GM12873 (cell line): Measurements from ENCODE around the gene NDUFA12.

Experiments used
- TF ChIP-seq, protein P1 (sequence below): IDR thresholded peaks from 2 replicates; pipeline ENCODE4 v1.5.1; 2012; ENCODE audit warnings: low read depth, mild to moderate bottlenecking, moderate library complexity, low read length, control low read depth; ENCODE audit not compliant: insufficient read depth; ENCODE audit errors: missing control alignments

NDUFA12 gene

DNA sequence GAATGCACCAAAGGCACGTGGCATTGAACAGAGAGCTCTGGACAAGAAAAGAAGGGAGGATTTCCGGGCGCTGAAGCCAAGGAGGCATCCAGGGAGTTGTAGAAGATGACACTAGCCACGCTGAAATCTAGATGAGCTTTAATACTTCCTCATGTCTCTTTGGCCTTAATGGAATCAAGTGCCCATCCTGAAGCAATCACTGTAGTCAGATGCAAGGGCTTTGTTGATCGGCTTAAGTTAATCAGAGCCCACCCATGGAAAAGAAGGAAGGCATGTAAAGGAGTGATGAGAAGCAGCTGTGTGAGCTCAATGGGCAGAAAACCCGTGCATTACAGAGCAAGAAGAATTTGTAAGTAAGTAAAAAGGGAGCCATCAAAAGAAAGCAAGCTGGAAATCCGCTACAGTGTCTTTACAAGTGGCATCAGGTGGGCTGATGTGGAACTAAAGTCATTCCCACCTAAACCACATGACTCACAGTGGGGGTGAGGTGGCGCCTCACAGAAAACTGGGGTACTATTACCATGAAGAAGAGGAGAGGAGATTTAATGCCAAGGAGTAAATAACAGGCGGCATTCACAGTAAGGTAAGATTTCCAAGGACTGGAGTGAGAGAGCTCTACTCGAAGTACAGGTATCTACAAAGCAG is 48.4 kb downstream of the NDUFA12 start:
- TF ChIP-seq, protein P1, sequence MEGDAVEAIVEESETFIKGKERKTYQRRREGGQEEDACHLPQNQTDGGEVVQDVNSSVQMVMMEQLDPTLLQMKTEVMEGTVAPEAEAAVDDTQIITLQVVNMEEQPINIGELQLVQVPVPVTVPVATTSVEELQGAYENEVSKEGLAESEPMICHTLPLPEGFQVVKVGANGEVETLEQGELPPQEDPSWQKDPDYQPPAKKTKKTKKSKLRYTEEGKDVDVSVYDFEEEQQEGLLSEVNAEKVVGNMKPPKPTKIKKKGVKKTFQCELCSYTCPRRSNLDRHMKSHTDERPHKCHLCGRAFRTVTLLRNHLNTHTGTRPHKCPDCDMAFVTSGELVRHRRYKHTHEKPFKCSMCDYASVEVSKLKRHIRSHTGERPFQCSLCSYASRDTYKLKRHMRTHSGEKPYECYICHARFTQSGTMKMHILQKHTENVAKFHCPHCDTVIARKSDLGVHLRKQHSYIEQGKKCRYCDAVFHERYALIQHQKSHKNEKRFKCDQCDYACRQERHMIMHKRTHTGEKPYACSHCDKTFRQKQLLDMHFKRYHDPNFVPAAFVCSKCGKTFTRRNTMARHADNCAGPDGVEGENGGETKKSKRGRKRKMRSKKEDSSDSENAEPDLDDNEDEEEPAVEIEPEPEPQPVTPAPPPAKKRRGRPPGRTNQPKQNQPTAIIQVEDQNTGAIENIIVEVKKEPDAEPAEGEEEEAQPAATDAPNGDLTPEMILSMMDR: no peak

DNA sequence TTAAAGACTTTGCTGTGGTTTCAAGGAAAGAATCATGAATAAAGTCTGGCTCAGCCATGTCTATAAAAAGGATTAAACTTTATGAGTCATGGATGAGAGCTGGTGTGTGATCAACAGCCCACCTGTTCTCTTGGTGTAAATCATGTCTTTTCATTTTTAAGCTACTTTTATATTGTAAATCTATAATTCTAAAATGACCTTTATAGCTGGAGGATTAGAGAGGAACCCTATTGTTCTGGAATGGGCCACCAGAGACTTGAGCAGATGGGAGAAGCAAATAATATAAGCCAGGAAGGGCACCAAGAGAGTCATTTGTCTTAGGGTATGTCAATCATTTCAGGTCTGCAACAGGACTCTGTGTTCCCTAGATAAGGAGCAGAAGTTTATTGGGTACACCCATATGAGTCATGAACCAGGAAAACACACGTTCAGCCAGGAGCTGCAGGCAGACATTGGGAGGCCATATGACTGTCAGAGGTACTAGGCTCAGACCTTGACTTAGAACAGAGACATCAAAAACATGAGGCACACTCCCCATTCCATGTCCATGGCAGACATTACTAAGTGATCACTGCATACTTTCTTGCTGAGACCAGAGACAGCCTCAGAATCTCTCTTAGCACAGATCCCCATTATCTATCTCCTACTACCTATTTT is 49.3 kb downstream of the NDUFA12 start:
- TF ChIP-seq, protein P1: no peak

DNA sequence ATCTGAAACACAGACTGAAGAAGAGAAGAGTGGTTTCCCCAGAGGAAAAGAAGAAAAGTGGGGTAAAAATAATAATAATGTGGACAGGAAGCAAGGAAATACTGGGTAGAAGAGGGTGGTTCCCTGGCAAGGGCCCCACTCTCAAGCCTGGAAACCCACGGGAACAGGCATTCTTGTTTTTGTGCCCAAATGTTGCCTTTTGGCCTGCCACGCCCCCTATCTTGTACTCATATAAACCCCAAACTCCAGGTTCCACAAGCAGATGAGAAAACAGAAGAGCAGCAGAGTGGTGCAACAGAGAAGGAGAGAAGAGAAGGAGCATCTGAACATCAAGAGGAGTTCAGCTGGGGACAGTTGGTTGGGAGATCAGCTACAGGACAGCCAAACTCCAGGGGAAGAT is 51.2 kb downstream of the NDUFA12 start:
- TF ChIP-seq, protein P1: no peak

DNA sequence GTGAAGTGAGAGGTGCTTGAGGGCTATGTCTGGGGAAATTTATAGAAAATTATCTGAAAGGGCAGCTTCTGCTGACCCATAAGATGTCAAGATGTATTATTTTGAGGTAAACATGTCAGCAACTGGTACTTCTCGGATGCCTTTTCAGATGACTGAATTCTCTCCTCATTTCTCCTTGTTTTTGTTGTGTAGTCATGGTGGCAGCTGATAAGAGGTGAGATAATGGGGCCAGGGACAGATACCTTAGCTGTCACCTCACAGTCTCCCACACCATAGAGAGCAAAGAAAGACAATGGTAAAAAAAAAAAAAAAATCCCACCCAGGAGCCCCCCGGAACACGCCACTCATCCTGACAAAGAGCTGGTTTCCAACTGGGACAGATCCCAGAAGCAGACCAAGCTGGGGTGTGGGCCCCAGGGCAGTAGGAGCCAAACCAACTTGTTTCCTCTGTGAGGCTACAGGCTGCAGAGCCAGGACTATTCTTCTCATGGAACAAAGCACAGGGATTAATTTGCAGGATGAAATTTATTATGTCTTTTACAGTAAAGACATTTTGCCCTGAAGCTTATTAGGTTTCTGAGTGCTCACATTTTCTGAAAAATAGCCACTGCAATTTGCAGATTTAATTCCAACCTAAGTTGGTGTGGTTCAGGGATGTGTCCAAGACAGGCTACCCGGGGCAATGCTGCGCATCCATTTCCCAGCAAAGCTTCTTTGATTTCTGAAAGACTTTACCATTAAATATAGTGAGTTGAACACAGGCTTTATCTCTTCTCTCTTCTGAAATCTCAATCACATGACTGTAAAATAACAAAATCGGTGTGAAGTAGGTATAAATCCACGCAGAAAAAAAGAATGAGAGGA is 52.2 kb downstream of the NDUFA12 start:
- TF ChIP-seq, protein P1: no peak

DNA sequence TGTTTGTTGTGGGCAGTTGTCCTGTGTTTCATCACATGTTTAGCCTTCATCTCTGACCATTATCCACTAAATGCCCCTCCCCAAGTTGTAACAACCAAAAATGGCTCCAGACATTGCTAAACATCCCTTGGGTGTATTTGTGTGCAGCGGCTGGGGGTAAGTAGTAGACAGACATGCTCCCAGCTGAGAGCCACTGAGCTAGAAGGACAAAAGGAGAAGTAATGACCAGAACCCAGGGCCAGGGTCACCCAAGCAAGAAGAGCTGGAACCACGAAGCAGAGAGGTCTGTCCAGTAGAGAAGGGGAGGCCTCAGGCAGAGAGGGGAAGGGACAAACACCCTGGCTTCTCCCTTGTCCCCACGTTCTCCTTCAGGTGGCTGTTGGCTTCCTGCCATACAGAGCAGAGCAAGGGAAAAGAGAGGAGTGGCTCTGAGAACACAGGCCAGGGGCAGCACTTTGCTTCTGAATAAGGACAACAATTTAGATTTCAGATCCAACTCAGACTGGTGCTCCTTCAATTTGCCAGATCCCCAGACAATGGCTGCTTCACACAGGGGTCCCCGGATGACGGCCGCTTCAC is 55.2 kb downstream of the NDUFA12 start:
- TF ChIP-seq, protein P1: no peak

DNA sequence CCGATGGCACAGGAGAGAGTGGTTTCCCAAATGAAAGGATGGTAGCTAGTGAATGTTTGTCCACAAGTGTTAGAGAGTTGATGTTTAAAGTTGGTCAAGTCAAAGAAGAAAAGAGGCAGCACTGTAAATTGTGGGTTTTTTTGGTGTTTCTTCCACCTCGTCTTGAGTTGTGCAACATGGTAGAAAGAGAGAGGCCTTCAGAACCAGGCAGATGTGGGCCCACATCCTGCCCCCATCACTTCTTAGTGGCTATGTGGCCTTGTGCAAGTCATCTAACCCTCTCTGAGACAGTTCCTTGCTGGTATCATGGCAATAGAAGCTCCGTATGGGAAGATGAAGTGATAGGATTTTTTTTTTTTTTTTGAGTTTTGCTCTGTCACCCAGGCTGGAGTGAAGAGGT is 60.8 kb downstream of the NDUFA12 start:
- TF ChIP-seq, protein P1: no peak

DNA sequence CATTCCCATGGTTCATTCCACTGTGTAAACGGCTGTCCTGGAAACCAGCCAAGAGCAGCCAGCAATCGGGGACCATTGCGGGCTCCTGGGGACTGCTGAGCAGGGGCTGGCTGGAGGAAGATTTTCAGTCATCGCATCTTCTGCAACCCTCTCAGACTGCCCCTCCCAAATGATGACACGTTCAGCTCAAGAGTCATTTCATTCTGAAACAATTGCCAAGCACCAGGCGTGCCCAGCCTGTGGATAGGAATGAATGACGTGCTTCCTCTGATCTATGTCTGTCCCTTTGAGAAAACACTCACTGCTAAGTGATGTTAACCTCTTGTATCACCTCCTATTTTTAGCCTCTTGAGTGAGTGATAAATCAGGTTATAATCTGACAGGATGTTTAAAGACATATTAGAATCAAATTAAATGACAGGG is 62.0 kb downstream of the NDUFA12 start:
- TF ChIP-seq, protein P1: no peak
